ENCODE results near the gene IER5L.

Gene IER5L

DNA sequence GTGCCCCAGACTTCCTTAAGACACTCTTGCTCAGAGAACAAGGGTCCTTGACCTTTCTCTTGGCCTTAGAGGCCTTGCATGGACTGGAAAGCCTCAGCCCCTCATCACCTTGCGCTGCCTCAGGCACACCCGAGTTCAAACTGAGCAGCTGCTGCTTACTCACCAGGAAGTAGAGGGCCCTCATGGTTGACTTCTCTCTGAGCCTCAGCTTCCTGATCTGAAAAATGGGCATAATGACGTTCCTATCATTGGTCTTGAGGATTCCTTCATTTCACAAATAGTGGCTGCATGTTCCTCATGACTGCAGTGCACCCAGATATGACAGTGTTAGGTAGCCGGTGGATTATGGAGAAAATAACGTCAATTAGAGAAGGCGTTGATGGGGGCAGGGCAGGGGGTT lies 28.6 kb downstream of the IER5L start:
- Mint-ChIP-seq H3K27ac (peak overlapping the region; percentile 34), H3K4me3 (no peak overlapping the region), H3K27me3 (ENCODE audit: low read depth) (no peaks in the 10 kb centered on the region), H3K36me3 (ENCODE audit: low read depth) (peaks cover 7% of the 10 kb centered on the region), H3K4me1 (ENCODE audit: low read depth) (peaks cover 4% of the 10 kb centered on the region), H3K9me3 (no peaks in the 10 kb centered on the region)

DNA sequence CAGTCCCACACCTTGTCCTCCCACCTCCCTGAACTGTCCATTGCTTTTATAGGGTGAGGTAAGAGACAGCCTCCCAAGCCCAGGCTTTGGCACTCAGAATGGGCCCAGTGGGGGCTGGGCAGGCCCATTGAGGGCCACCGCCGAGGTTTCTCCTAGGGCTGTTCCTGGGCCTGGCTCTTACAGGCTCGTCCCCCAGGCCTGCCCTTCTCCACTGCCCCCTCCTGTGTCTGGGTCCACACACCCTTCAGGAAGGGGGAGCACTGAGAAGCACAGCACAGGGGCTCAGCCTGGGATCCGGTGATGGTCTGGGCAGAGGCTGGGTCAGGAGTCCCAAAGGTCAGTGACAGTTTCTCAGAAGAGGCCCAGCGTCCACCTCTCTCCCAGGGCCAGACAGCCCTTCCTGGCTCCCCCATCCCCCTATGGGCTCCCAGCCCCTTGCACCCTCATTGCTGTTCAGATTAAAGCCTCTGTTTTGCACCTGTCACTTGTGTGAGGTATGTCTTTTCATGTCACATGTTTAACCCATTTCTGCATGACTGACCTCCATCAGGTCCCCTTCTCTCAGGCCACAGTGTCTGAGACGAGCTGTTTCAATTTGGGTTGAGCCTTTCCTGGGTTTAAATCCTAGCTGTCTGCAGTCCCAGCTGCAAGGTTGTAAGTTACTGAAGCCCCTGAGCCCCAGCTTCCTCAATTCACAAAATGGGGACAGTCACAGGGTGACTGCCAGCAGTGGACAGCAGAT lies 29.4 kb downstream of the IER5L start:
- no peak overlapping the region for H3K4me3 Mint-ChIP-seq
- H3K27me3 Mint-ChIP-seq (ENCODE audit: low read depth) = no peaks in the 10 kb centered on the region
- no peak overlapping the region for H3K27ac Mint-ChIP-seq
- H3K36me3 Mint-ChIP-seq (ENCODE audit: low read depth) = peaks cover 13% of the 10 kb centered on the region
- H3K4me1 Mint-ChIP-seq (ENCODE audit: low read depth) = peaks cover 4% of the 10 kb centered on the region
- H3K9me3 Mint-ChIP-seq = no peaks in the 10 kb centered on the region

DNA sequence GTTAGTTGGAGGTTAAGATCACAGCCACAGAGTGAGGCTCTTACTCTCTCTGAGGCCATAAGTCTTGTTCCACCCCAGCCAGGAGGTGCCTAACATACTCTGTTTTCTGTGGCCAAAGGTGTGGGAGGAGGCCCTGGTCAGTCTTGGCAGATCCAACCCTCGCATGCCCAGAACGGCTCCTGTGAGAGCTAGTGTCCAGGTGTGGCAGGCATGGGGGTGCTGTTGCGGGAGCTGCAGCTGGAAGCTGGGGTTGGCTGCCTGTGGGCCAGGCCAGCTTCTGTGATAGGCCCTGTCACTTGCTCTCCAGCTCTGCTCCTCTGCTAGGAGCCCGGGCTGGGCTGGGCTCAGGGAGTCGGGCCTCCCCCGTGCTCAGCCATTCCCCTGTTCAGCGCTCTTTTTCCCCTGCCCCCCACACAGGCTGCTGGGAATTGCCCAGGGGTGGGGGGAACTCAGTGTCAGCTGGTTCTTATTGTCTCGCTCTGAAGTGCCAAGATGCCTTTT lies 31.6 kb downstream of the IER5L start:
- H3K9me3 Mint-ChIP-seq = no peaks in the 10 kb centered on the region
- H3K4me3 Mint-ChIP-seq = no peak overlapping the region
- peaks cover 17% of the 10 kb centered on the region for H3K36me3 Mint-ChIP-seq (ENCODE audit: low read depth)
- no peak overlapping the region for H3K27ac Mint-ChIP-seq
- peaks cover 14% of the 10 kb centered on the region for H3K4me1 Mint-ChIP-seq (ENCODE audit: low read depth)
- no peaks in the 10 kb centered on the region for H3K27me3 Mint-ChIP-seq (ENCODE audit: low read depth)

DNA sequence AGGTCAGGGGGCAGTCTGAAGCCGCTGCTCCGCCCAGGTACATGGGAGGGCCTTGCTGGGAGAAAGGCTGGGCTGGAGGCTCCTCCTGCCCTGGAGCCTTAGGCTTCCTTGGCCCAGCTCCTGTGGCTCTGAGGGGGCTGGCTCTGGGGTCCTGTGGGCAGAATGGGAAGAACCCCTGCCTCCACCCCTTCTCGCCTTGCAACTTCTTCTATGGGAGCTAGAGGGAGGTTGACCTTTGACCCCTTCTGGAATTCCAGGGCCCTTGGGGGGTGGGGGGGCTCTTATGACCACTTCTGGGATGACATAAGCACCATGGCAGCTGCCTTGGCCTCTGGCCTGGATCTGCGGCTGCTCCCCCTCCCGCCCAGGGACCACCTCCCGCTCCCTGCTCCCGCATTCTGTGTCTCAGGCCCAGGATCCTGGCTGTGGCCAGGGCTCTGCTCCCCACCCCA lies 32.2 kb downstream of the IER5L start:
- Mint-ChIP-seq H3K9me3 (no peaks in the 10 kb centered on the region), H3K4me1 (ENCODE audit: low read depth) (peaks cover 20% of the 10 kb centered on the region), H3K4me3 (no peak overlapping the region), H3K36me3 (ENCODE audit: low read depth) (peaks cover 14% of the 10 kb centered on the region), H3K27ac (no peak overlapping the region), H3K27me3 (ENCODE audit: low read depth) (no peaks in the 10 kb centered on the region)

DNA sequence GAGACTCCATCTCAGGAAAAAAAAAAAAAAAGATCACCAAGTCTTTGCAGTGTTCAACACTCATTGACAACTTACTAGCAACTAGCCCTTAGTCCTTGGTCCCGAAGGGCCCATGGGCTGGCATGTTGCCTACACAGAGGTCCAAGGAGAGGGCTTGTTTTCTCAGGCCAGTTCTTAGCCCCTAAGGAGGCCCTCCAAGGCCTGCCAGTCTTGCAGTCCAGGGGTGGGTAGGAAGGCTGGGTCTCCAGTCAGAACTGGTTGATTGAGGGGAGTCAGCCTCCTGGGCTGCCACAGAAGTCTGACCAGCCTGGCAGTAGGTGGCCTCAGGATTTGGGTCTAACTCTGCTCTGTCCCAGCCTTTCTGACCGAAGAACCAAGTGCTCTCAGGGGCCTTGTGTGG lies 32.7 kb downstream of the IER5L start:
- peaks cover 23% of the 10 kb centered on the region for H3K4me1 Mint-ChIP-seq (ENCODE audit: low read depth)
- no peak overlapping the region for H3K4me3 Mint-ChIP-seq
- H3K36me3 Mint-ChIP-seq (ENCODE audit: low read depth) = peaks cover 11% of the 10 kb centered on the region
- no peaks in the 10 kb centered on the region for H3K27me3 Mint-ChIP-seq (ENCODE audit: low read depth)
- H3K27ac Mint-ChIP-seq = no peak overlapping the region
- H3K9me3 Mint-ChIP-seq = no peaks in the 10 kb centered on the region

DNA sequence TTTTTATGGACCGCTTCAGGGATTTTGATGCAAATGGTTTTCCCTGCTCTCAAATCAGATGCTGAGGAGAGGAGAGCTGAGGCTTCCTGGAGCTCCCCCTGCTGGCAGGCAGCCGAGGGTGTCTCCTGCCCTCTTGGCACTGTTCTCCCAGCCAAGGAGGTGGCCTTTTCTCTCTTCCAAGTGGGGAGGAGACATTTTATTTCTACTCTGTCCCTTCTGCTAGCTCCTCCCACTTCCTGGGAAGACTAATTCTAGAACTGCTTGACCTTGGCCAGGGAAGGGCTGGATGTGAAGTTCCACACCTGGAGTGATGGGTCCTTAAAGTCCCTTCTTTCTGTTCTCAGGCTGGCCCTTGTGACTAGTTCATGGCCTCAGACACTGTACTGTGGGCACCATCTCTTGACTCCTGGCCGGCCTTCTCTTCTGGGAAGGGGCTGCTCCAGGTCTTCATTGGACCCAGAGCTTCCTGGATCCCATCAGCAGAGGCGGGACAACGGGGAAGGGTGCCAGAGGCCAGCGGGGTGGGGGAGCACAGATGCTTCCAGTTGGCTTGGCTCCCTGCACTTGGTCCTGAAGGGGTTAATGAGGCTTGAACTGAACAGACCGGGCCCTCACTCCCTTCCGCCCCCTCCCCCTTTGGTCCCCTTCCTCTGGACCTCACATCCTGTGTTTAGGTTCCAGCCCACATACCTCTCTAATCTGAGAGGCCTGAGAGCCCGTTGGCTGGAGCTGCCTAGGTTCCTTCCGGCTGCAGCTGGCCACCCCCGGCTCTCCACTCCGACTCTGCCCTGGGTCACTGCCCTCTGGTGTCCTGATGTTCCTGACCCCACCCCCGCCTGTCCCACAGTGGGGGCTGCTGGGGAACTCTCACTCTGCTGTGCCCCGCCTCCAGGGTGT lies 34.8 kb downstream of the IER5L start:
- peaks cover 11% of the 10 kb centered on the region for H3K36me3 Mint-ChIP-seq (ENCODE audit: low read depth)
- H3K4me1 Mint-ChIP-seq (ENCODE audit: low read depth) = peaks cover 30% of the 10 kb centered on the region
- no peaks in the 10 kb centered on the region for H3K9me3 Mint-ChIP-seq
- H3K4me3 Mint-ChIP-seq = peak overlapping the region; percentile 40
- H3K27ac Mint-ChIP-seq = peak overlapping the region; percentile 74
- no peaks in the 10 kb centered on the region for H3K27me3 Mint-ChIP-seq (ENCODE audit: low read depth)

DNA sequence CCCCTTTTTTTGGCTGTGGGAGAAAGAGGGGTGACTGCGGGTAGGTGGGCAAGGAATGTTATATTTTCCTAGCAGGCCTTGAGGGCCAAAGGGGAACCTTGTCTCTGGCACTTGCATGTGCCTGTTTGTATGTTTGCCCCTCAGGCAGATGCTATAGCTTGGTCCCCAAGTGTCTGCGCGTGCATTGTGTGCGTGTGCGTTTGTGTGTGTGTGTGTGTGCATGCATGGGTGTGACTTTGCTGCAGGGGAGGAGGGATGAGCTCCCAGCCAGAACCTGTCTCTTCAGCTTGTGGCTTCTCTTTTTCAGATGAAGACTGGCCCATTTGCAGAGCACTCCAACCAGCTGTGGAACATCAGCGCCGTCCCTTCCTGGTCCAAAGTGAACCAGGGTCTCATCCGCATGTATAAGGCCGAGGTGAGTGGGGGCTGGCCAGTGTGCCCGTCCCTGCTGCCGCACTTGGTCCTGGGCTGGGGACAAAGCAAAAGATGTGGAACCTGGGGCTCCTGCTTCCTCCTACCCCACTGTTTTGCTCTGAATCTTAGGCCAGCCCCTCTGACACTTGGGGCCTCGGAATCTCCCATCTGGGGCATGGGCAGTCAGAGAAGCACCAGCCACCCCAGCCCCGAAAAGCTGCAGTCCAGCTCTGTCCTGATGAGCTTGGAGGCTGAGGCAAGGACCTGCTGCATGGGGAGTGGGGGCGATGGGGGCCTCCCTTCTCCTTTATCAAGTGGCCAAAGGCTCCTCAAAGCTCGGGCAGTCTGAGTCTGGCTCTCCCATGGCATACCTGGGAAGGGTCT lies 35.7 kb downstream of the IER5L start:
- peak overlapping the region; percentile 74 for H3K27ac Mint-ChIP-seq
- H3K36me3 Mint-ChIP-seq (ENCODE audit: low read depth) = peaks cover 13% of the 10 kb centered on the region
- H3K9me3 Mint-ChIP-seq = no peaks in the 10 kb centered on the region
- peaks cover 30% of the 10 kb centered on the region for H3K4me1 Mint-ChIP-seq (ENCODE audit: low read depth)
- no peak overlapping the region for H3K4me3 Mint-ChIP-seq
- H3K27me3 Mint-ChIP-seq (ENCODE audit: low read depth) = no peaks in the 10 kb centered on the region

DNA sequence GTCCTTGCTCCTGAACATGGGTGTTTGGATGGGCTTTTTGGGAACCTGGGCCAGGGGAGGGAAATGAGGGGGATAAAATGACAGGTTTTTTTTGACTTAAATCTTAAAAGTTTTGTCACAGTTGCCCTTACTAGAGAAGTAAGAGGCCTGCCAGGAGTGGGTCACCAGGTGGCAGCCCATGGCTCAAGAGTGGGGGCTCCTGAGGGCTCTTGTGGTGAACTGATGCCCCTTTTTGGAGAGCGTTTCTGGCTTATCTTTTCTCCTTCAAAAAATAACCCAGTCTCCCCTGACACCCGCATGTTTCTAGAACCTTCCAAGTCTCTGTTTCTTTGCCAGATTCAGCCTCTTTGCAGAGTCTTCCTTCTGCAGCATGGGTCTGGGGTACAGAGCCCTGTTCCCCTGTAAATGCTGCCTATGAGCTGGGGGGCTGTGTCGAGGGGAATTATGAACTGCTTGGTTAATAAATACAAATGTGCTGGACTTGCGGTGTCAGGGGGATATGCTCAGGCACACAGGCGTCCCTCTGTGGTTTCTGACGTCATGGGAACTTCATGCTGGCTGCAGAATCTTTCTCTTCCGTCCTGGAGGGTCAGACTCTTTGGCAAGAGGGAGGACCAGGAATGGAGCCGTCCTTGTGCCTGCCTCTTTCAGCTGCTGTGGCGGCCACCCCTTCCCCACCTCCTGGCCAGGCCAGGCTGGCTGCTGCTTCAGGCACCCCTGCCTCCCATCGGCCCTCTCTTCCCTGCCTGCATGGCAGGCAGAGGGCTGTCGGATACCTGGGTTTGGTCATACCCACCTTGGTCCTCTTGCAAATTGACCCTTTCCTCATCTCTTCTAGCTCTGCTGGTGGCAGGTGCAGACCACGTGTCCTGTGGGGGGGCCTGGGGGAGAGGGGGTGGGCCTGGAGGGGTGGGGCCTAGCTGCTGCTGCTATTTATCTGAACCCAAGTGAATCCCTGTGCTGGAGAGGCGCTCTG lies 36.7 kb downstream of the IER5L start:
- H3K4me3 Mint-ChIP-seq = peak overlapping the region; percentile 80
- H3K4me1 Mint-ChIP-seq (ENCODE audit: low read depth) = peaks cover 30% of the 10 kb centered on the region
- H3K9me3 Mint-ChIP-seq = no peaks in the 10 kb centered on the region

DNA sequence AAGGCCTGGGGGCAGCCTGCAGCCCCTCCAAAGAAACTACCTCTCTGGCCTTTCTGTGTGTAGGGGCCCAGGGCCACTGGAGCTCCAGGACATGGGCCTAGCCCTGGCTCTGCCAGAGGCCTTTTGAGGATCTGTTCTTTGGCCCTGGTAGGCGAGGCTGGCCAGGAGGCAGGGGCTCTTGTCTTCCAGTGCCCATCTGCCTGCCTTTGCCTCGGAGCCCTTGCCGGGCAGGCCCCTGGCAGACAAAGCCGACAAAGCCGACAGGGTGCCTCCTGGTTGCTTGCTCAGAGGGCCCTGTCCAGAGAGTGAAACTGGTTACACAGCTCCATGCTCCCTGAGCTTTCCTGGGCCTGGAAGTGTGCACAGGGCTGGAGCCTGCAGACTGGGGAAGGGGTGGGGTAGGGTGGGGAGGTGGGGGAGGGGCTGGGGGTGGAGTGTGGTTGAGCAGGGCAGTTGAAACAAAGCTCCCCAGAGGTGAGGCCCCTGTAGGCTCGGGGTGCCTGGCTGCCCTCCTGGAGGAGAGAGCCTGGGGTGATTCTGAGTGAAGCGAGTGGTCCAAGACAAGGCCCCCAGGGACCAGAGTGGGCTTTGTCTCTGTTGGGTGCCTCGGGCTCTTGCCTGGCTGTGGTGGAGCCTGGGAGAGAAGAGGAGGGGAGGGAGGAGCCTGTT lies 37.5 kb downstream of the IER5L start:
- peak overlapping the region; percentile 90 for H3K27ac Mint-ChIP-seq
- peak overlapping the region; percentile 80 for H3K4me3 Mint-ChIP-seq
- no peaks in the 10 kb centered on the region for H3K9me3 Mint-ChIP-seq
- H3K27me3 Mint-ChIP-seq (ENCODE audit: low read depth) = no peaks in the 10 kb centered on the region
- H3K36me3 Mint-ChIP-seq (ENCODE audit: low read depth) = peaks cover 17% of the 10 kb centered on the region
- H3K4me1 Mint-ChIP-seq (ENCODE audit: low read depth) = peaks cover 30% of the 10 kb centered on the region

More for the DNA sequence above, 36.7 kb downstream of the IER5L start:
- Mint-ChIP-seq H3K36me3 (ENCODE audit: low read depth) (peaks cover 17% of the 10 kb centered on the region), H3K27ac (peak overlapping the region; percentile 90), H3K27me3 (ENCODE audit: low read depth) (no peaks in the 10 kb centered on the region)

DNA sequence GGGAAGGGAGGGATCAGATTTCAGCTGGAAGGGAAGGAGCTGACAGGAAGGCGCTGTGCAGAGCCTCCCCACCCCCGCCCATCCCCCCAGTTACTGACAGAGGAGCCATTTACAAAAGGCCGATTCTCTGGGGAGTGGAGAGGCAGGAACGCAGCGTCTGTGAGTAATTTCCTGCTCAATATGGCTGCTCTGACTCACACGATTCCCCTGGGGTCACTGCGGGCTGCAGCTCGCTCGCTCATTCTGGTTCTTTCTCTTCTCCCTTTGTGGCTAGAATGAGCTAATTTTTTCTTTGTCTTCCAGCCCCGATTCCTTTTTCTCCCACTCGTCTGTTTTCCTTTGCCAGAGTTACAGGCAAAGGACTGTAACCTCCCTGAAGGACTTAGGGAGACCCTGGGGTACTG lies 38.1 kb downstream of the IER5L start:
- Mint-ChIP-seq H3K27ac (peak overlapping the region; percentile 90), H3K9me3 (no peaks in the 10 kb centered on the region), H3K36me3 (ENCODE audit: low read depth) (peaks cover 17% of the 10 kb centered on the region), H3K4me3 (peak overlapping the region; percentile 80), H3K4me1 (ENCODE audit: low read depth) (peaks cover 30% of the 10 kb centered on the region), H3K27me3 (ENCODE audit: low read depth) (no peaks in the 10 kb centered on the region)

DNA sequence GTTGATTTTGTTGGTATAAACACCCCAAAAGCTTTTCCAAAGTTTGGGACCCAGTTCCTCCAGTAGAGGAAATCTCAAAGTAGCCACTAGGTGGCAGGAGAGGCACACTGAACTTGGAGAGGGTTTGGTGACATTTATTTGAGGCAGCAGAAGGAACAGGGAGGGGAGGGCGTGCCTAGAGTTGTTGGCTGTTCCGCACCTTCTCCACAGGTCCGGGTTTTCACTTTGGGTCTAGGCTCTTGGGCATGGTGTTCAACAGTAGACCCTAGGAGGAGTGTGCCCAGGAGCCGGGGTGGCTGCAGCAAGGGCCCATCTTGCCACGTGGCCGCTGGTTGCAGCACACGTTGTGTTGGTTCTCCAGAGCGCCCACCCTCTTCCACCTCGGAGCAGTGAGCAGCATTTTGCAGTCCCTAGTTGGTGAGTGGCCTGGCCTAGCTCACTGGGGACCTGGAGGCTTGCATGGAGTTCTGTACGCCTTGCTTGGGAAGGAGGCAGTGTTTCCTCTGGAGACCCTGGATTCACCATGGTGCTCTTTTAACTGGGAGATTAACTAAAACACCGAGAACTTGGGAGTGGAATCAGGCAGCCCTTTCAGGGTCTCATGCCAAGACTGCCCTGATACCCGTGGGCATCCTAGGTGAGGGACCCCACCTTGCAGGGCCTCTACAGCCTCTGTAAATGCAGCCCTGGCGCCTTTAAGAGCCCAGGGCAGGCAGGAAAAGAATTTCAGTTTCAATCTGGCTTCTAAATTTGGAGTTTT lies 38.6 kb downstream of the IER5L start:
- H3K4me1 Mint-ChIP-seq (ENCODE audit: low read depth) = peaks cover 30% of the 10 kb centered on the region
- H3K4me3 Mint-ChIP-seq = peak overlapping the region; percentile 80

DNA sequence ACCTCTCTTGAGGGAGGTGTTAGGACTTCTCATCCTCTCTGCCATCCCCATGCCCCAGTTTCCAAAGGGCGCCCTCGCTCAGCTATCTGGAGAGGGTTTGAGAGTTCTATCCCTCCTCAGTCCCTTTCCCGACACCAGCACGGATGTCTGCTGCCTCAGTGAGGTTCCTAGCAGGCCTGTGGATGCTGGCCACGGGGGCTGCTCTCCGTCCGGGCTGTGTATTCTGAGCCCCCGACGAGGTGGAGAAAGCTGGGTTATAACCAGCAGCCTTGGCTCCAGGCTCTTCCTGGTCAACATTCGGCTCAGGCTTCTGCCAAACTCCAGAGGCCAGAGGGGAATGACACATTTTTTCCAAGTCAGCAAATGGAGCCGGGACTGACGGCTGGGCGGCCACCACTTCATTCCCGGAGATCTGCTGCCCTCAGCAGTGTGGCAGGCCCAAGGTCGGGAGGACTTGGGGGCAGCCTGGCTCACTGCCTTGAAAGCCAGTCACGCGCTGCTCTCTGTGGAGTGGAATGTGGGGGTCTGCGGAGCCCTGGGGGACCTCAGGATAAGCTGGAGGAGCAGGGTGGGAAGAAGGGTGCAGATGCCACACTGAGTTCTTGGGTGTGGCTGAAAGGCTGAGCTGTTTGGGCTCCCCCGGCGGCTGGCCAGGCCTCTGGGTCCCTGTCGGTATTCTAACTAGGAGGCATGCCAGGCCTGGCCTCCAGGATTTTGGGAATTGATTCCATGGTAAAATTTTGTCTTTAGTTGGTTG lies 39.4 kb downstream of the IER5L start:
- Mint-ChIP-seq H3K4me3 (no peak overlapping the region), H3K27me3 (ENCODE audit: low read depth) (no peaks in the 10 kb centered on the region), H3K27ac (peak overlapping the region; percentile 90), H3K36me3 (ENCODE audit: low read depth) (peaks cover 18% of the 10 kb centered on the region), H3K4me1 (ENCODE audit: low read depth) (peaks cover 32% of the 10 kb centered on the region), H3K9me3 (no peaks in the 10 kb centered on the region)

More for the DNA sequence above, 38.6 kb downstream of the IER5L start:
- peaks cover 21% of the 10 kb centered on the region for H3K36me3 Mint-ChIP-seq (ENCODE audit: low read depth)
- H3K9me3 Mint-ChIP-seq = no peaks in the 10 kb centered on the region
- H3K27ac Mint-ChIP-seq = peak overlapping the region; percentile 90
- H3K27me3 Mint-ChIP-seq (ENCODE audit: low read depth) = no peaks in the 10 kb centered on the region

Measured in T-helper 1 cell treated with Interleukin-12 subunit alpha and Interleukin-12 subunit beta and Interleukin-4 antibody, amounts not matched to agents 30 μg/mL and 1 μg/mL, for 36 hours (primary cell).